Measurements from ENCODE around the gene DNAJC11.

Gene DNAJC11

DNA sequence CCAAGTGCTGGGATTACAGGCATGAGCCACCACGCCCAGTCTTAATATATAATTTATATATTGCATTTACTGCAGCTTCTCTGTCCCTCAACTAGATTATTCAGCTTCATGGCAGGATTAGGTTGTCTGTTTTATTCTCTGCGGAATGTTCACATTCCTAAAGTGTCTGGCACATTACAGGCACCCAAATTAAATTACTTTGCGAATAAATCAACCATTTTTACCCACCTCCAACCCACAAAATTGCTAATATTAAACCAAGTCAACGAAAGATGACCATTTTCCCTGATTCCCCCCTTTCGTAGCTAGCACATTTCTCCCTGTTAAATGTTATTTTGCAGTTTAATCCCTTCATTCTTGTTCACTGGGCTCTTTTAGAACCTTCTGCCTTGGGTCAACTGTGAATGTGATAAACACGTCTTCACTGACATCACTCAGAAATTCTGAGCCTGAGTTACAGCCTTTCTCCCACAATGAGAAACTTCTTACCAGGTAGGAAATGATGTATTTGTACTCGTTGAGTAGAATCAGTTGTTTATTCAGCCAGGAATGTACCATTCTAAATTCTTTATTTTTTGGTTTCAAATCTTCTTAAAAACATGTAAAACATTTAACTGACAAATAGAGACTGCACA is 41.1 kb downstream of the DNAJC11 start:
- Histone ChIP-seq H3K9ac (no peak overlapping the region), H3K4me1 (ENCODE audit: low read depth, poor library complexity, severe bottlenecking) (no peaks in the 10 kb centered on the region), H3K27ac (no peak overlapping the region), H4K20me1 (ENCODE audit: insufficient read depth) (no peaks in the 10 kb centered on the region), H3K27me3 (ENCODE audit: insufficient read depth, low read depth) (no peaks in the 10 kb centered on the region), H3K4me2 (no peak overlapping the region), H2AFZ (ENCODE audit: low read depth) (no peak overlapping the region), H3K4me3 (IDR thresholded peaks at IDR 0.05; ENCODE audit: insufficient read depth, low read depth, low read length) (no peak overlapping the region), H3K36me3 (ENCODE audit: insufficient read depth) (no peaks in the 10 kb centered on the region), H3K79me2 (ENCODE audit: insufficient read depth, low read depth) (peaks cover 12% of the 10 kb centered on the region; the same call in 1 of the 2 replicates)
- TF ChIP-seq, protein P1, sequence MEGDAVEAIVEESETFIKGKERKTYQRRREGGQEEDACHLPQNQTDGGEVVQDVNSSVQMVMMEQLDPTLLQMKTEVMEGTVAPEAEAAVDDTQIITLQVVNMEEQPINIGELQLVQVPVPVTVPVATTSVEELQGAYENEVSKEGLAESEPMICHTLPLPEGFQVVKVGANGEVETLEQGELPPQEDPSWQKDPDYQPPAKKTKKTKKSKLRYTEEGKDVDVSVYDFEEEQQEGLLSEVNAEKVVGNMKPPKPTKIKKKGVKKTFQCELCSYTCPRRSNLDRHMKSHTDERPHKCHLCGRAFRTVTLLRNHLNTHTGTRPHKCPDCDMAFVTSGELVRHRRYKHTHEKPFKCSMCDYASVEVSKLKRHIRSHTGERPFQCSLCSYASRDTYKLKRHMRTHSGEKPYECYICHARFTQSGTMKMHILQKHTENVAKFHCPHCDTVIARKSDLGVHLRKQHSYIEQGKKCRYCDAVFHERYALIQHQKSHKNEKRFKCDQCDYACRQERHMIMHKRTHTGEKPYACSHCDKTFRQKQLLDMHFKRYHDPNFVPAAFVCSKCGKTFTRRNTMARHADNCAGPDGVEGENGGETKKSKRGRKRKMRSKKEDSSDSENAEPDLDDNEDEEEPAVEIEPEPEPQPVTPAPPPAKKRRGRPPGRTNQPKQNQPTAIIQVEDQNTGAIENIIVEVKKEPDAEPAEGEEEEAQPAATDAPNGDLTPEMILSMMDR (conservative IDR thresholded peaks at IDR 0.05; ENCODE audit: low read depth, low read length), result no peak

DNA sequence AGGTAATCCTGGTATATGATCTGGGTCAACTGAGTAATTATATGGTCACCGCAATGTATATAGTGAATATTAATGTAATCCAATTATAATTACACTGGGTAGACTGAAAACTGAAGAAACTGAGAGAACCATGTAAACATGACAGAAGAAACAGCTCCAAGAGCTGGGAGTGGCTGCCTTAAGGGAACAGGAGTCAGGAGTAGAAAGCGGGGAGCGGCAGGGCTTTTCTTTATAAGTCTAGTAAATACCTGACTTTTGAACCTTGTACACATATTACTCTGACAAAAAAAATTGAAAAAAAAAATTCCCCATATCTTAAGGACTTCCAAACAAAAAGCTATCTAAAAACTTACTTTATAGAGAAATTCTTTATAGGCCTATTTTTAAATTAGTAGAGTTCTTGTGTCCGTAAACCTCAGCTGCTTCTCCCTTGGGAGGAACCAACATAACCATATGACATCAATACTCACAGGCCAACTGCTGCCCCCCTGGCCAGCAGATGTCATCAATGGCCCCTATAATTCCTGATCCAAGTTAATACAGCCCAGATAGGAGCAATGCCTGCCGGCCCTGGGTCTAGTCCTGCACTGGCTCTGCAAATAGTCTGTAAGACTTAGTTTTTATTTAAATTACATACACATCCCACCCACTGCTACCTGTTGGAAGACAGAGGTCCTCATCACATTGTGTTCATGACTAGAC is 43.1 kb downstream of the DNAJC11 start:
- Histone ChIP-seq H3K27me3 (ENCODE audit: insufficient read depth, low read depth) (no peaks in the 10 kb centered on the region), H3K4me1 (ENCODE audit: low read depth, poor library complexity, severe bottlenecking) (no peaks in the 10 kb centered on the region), H3K4me3 (IDR thresholded peaks at IDR 0.05; ENCODE audit: insufficient read depth, low read depth, low read length) (no peak overlapping the region), H3K27ac (no peak overlapping the region), H3K36me3 (ENCODE audit: insufficient read depth) (peaks cover 4% of the 10 kb centered on the region; the same call in 1 of the 2 replicates), H3K4me2 (no peak overlapping the region), H2AFZ (ENCODE audit: low read depth) (no peak overlapping the region), H3K79me2 (ENCODE audit: insufficient read depth, low read depth) (peaks cover 9% of the 10 kb centered on the region; the same call in 1 of the 2 replicates), H3K9ac (no peak overlapping the region), H4K20me1 (ENCODE audit: insufficient read depth) (no peaks in the 10 kb centered on the region)
- TF ChIP-seq, protein P1 (conservative IDR thresholded peaks at IDR 0.05; ENCODE audit: low read depth, low read length), result no peak

DNA sequence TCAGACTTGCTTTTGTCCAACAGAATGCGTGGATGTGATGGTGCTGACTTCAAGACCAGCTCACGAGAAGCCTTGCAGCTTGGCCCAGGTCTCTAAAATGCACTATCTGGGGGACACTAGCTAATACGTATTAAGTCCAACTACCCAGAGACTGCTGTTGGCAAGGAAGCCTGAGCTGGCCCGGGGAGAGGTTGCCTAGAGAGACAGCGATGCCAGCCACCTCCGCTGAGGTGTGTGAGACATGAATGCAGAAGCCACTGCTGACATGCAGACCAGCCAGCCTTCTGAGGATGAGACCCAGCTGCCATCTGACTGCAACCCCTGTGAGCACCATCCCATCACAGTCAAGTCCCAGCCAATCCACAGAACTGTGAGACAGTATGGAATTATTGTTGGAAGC is 44.5 kb downstream of the DNAJC11 start:
- no peaks in the 10 kb centered on the region for H3K4me1 ChIP-seq (ENCODE audit: low read depth, poor library complexity, severe bottlenecking)
- H4K20me1 ChIP-seq (ENCODE audit: insufficient read depth), result no peaks in the 10 kb centered on the region
- no peak overlapping the region for H3K27ac ChIP-seq
- H3K4me2 ChIP-seq, result no peak overlapping the region
- H3K27me3 ChIP-seq (ENCODE audit: insufficient read depth, low read depth), result no peaks in the 10 kb centered on the region
- H3K79me2 ChIP-seq (ENCODE audit: insufficient read depth, low read depth), result peaks cover 4% of the 10 kb centered on the region; the same call in 1 of the 2 replicates
- TF ChIP-seq, protein P1 (conservative IDR thresholded peaks at IDR 0.05; ENCODE audit: low read depth, low read length), result no peak
- H3K9ac ChIP-seq, result no peak overlapping the region
- no peak overlapping the region for H2AFZ ChIP-seq (ENCODE audit: low read depth)
- H3K4me3 ChIP-seq (IDR thresholded peaks at IDR 0.05; ENCODE audit: insufficient read depth, low read depth, low read length), result no peak overlapping the region
- peaks cover 4% of the 10 kb centered on the region; the same call in 1 of the 2 replicates for H3K36me3 ChIP-seq (ENCODE audit: insufficient read depth)

DNA sequence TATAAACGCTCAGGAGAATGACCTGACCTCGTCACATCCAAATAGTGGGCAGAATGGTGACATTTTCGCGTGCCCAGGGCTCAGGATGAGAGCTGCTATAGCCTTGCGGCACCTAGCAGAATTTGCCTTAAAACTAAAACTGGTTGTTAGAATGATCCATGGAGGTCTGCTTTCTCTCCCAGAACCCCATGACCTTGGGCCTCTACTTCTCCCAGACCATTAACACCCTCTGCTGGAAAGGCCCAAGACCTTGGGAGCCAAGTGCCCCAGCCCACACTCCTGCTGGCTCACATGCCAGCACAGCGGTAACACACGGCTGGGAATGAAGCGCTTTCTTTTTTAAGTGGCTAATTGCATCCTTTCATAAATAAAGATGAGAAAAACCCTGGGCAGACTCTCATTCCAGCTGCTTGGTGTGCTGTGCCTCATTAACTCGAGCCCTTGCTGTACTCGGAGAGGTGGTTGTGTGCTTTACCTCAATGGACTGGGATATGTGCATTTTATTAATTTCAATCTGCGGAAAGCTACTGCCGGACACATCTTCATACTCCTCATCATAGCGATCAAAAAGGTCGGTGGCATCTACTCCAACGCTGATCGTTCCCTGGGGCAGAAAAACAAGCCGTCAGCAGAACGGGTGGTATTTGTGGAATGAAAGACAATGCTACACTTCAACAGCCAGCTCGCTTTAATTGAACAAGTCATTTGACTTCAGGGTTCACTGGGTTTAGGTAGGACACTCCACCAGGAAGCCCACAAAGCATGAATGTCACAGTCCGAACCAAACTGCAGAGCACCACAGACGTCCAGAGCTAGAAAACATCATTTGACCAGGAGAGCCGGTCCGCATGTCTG is 48.0 kb downstream of the DNAJC11 start:
- no peak overlapping the region for H3K9ac ChIP-seq

More for the DNA sequence above, 48.0 kb downstream of the DNAJC11 start:
- H3K4me3 ChIP-seq (IDR thresholded peaks at IDR 0.05; ENCODE audit: insufficient read depth, low read depth, low read length), result no peak overlapping the region
- no peaks in the 10 kb centered on the region for H4K20me1 ChIP-seq (ENCODE audit: insufficient read depth)
- no peak overlapping the region for H2AFZ ChIP-seq (ENCODE audit: low read depth)
- no peak overlapping the region for H3K27ac ChIP-seq
- H3K4me2 ChIP-seq, result no peak overlapping the region
- no peaks in the 10 kb centered on the region for H3K27me3 ChIP-seq (ENCODE audit: insufficient read depth, low read depth)
- TF ChIP-seq, protein P1 (conservative IDR thresholded peaks at IDR 0.05; ENCODE audit: low read depth, low read length), result no peak
- peaks cover 4% of the 10 kb centered on the region; the same call in 1 of the 2 replicates for H3K79me2 ChIP-seq (ENCODE audit: insufficient read depth, low read depth)
- no peaks in the 10 kb centered on the region for H3K4me1 ChIP-seq (ENCODE audit: low read depth, poor library complexity, severe bottlenecking)
- peaks cover 4% of the 10 kb centered on the region; the same call in 1 of the 2 replicates for H3K36me3 ChIP-seq (ENCODE audit: insufficient read depth)

Data from KMS-11 (cell line).